ENCODE data around the gene PLIN1. TPM values are rescaled to one million over a fixed set of nuclear protein-coding genes. Genes with fewer than 3 reads are reported as not detected.
"Not testable (repeated sequence)": the region's sequence is repeated elsewhere in the genome, so short reads cannot be mapped to it uniquely, and the experiment has no call there.

Gene PLIN1, protein sequence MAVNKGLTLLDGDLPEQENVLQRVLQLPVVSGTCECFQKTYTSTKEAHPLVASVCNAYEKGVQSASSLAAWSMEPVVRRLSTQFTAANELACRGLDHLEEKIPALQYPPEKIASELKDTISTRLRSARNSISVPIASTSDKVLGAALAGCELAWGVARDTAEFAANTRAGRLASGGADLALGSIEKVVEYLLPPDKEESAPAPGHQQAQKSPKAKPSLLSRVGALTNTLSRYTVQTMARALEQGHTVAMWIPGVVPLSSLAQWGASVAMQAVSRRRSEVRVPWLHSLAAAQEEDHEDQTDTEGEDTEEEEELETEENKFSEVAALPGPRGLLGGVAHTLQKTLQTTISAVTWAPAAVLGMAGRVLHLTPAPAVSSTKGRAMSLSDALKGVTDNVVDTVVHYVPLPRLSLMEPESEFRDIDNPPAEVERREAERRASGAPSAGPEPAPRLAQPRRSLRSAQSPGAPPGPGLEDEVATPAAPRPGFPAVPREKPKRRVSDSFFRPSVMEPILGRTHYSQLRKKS
- total RNA-seq, result 0.15 TPM in 1 of 2 replicates, not detected in the other

DNA sequence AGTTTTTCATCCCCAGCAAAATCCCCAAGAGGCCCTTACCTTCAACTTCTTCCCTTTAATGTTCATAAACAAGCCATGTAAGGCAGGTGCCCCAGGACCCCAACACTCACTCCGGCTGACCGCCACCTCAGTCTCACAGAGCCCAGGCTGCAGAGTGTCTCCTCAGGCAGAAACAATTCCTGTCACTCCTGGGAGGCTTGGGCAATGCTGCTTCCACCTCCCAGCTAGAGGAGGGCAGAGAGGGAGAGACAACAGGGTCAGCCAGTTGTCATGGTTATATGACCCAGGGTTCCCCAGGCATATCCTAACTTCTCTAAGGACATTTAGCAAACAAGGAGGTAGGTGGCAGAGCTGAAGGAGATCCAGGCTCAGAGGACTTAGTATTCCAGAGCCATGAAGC lies at the start of gene PLIN1:
PLIN1 (minus strand) TSS at position 156 of the 400 bp plus-strand sequence. CDS start 1,878 bp downstream, outside the sequence.
- DNase-seq (ENCODE audit: low read depth), result no peak

DNA sequence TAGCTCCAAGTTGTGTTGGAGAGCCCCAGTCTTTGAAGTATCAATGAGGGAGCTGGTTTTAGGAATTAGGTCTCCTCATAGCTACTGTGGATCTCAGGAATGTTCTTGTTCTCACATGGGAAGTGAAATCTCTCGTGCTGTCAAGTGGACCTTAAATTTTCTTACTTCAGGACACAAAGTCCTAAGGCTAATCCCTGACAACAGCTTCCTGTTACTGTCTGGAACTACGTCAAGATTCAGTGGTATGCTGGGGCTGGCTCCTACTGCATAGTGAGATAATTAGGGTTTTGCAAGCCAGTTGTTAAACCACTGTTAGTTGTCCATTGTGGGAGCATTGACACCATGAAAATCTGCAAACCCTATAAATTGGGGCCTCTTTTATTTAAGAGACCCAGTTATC lies 49.1 kb upstream of the PLIN1 start:
- DNase-seq (ENCODE audit: low read depth), result peak; percentile 35

DNA sequence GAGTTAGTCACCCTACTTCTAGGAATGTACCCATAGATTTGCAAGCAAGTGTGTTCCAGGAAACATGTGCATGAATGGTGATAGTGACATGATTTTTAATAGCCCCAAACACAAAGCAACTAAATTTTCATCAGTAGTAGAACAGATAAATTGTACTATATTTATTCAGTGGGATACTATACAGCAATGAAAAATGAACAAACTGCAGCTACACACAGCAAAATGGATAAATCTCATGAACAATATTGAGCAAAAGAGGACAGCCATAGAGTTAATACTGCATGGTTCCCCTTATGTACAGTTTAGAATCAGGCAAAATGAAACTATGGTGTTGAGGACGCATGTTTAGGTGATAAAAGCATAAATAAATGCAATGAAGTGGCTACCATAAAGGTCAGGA lies 45.9 kb upstream of the PLIN1 start:
- no peak for DNase-seq (ENCODE audit: low read depth)

DNA sequence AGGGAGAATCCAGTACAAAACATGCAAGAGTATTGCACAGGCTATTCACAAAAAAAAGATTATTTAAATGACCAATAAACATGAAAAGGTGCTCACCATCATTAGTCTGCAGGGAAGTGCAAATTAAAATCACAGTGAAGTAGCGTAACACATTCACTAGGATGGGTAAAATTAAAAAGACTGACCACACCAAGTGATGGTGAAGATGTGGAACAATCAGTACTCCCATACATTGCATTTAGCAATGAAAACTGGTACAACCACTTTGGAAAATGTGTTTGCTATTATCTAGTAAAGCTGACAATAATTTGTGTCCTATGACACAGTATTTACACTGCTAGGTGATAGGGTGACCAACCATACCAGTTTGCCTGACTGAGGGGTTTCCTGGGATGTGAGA lies 45.5 kb upstream of the PLIN1 start:
- no peak for DNase-seq (ENCODE audit: low read depth)

DNA sequence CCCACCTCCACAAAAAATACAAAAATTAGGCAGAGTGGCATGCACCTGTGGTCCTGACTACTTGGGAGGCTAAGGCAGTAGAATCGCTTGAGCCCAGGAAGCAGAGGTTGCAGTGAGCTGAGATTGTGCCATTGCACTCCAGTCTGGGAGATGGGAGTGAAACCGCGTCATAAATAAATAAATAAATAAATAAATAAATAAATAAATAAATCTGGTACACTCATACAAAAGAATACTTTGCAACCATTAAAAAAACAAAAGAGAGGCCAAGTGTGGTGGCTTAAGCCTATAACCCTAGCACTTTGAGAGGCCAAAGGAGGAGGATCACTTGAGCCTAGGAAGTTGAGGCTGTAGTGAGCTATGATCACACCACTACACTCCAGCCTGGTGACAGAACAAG lies 43.9 kb upstream of the PLIN1 start:
- DNase-seq (ENCODE audit: low read depth), result no peak

DNA sequence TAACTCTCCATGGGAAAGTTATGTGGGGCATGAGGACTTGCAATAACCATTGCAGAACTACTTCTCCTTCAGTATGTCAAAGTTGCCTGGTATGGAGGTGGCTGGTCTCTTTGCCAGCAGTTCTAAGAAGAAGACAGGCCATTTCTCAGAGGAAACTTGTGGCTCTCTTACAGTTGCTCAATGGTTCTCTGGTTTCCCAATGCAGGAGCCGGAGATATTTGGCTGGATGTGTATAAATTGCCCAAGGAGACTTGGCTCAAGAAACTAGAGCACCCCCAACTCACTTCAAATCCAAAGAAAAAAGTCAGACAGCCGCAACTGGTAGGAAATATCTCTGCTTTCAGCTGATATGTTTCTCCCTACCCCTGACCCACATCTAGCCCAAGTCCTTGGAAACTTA lies 35.6 kb upstream of the PLIN1 start:
- DNase-seq (ENCODE audit: low read depth), result no peak

DNA sequence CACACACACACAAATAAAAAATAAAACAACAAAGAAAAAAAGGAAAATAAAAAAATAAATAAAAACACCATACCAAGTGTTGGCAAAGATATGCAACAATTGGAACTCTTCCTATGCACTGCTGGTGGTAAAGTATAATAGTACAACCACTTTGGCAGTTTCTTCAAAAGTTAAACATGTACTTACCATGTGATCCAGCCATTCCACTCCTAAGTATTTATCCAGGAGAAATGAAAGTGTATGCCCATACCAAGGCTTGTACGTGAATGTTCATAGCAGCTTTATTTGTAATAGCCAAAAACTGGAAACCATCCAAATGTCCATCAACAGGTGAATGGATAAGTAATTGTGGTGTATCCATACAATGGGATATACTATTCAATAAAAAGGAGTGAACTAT lies 28.4 kb upstream of the PLIN1 start:
- DNase-seq (ENCODE audit: low read depth), result no peak

DNA sequence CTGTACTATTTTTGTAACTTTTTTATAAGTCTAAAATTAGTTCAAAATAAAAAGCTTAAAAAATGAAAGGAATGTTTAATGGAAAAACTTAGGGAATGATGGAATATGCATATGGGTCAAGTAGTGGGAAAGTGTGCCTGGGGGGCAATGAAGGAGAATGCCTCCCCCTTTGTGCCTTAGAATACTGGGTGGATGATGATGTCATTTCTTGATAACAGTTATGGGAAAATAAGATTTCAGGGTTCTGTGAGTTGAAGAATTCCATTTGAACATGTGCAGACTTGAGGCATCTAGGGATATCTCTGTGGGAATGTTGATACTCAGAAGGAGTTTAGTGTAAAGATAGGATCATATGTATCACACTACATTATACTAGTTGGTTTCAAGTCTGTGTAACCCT lies 25.2 kb upstream of the PLIN1 start:
- DNase-seq (ENCODE audit: low read depth), result no peak

DNA sequence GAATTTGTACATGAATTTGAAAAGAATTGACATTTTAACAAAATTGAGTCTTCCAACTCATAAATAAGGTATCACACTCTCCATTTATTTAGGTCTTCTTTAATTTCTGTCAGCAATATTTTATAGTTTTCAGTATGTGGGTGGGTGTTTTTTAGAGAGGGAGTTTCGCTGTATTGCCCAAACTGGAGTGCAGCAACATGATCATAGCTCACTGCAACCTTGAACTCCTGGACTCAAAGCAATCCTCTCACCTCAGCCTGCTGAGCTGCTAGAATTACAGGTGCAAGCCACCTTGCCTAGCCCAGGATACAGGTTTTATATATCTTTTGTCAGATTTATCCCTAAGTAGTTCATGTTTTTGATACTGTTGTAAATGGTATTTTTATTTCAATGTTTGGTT lies 16.0 kb upstream of the PLIN1 start:
- no peak for DNase-seq (ENCODE audit: low read depth)

DNA sequence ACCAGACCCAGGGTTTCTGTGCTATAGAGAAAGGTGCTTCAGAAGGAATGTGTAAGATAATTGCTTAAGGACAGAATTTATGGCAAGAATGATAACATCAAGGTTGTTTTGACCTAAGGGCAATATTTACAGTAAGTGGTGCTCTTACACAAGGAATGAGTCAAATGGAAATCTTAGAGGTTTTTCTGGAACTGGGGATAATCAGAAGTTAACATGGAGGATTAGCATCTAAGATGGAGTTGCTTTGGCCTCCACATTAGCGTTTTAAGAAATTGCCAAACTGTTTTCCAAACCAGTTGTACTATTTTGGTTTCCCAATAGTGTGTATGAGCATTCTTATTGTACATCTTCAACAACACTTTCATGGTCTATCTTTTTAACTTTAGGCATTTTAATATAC lies 14.5 kb upstream of the PLIN1 start:
- no peak for DNase-seq (ENCODE audit: low read depth)

DNA sequence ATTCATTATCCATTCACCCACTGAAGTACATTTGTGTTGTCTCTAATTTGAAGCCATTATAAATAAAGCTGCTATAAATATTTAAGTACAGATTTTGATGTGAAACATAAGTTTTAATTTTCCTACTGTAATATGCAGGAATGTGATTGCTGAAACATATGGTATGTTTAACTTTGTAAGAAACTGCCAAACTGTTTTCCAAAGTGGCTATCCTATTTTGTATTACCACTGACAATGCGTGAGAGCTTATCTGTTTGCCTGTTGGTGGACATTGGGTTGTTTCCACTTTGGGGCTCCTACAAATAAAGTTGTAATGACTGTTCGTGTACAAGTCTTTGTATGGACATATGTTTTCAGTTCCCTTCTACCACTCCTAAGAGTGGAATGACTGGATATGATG lies 13.9 kb upstream of the PLIN1 start:
- no peak for DNase-seq (ENCODE audit: low read depth)

DNA sequence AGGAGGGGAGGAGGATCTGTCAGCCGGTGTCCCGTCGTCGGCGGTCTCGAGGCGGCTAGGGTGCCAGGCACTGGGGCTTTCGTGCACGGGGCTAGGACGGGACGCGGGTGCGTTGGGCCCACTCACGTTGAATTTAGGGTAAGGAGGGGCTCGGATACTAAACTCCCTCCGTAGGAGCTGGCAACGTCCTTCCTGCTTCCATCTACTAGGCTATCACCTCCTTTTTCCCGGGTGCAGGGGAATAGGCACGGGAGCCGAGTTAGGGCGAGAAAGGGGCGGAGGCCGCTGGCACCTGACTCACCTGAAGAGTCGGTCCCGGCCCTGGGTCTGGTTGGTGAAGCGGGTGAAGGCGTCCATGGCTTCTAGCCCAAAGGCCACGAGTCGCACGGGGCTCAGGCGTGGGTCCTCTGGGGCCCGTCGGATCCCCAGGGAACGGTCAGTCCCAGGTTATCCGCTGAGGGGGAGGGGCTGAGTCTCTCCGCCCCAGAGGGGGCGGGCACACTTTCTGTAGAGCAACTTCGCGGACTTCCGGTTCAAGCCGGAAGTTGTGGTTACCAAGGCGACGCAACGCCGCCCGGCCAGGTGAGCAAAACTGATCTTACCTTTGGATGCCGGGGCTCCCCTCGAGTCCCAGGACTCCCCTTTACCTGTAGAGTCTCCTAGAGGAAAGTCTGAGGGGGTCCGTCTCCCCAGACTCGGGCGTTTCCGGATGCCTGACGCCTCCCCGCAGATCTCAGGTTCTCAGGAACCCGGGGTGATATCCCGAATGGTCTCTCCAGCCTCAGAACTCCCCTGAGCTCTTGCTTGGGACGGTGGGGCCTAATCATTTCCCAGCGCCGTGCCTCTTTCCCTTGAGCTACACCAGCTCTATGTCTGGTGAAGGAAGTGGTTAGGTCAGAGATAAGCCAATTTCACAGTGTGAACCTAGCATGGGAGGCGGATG lies 11.4 kb upstream of the PLIN1 start, which contains the start of the genes PEX11A and WDR93:
PEX11A (minus strand) TSS at position 479 of the 943 bp plus-strand sequence; CDS start at position 357, 122 bp downstream.
WDR93 (plus strand) TSS at position 536 of the 943 bp plus-strand sequence. CDS start 10,936 bp downstream, outside the sequence.
- DNase-seq (ENCODE audit: low read depth), result peak; percentile 71

DNA sequence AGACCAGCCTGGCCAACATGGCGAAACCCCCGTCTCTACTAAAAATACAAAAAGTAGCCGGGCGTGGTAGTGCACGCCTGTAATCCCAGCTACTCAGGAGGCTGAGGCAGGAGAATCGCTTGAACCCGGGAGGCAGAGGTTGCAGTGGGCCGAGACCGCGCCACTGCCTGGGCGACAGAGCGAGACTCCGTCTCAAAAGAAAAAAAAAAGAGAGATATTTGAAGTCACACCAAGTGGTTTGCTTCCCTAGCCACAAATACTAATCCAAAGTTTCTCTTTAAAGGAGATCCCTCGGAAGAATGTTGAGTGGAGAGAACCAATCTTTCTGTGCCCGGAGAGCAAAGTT lies 10.7 kb upstream of the PLIN1 start:
- not testable (repeated sequence) for DNase-seq (ENCODE audit: low read depth)

DNA sequence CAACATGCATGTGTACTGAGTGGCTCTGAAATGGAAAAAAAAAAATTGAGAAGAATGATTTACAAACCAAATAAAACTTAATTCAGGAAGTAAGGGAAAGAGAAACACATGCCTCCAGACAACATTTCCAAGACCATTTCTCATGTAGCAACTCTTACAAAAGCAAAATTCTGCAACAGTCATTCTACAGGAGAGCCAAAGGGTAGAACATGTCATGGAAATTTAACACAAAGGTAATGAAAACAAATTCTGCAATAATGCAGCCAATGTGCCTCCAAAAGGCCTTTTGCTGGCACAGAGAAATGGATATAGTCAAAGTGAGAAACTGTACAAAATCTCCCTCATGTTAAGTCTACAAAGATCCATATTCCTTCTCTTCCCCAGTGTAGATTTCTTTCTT lies 7.4 kb upstream of the PLIN1 start:
- no peak for DNase-seq (ENCODE audit: low read depth)

DNA sequence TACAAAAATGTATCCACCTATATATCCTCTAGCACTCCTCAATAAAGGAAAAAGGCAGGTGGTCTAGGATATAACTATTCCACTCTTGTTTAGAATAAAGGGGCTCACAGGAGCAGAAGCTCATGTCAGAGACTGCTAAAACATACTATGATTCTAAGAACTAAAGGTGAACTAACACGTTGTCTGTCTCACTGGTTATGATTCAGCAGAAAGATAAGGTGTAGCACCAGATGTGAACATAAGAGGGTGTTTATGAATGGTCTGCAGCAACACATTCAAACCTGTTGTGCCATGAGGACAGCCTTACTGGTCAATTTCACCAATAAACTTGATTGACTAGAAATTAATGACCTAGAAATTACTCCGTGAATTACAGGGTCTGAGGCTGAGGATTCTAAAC lies 6.8 kb upstream of the PLIN1 start:
- no peak for DNase-seq (ENCODE audit: low read depth)

DNA sequence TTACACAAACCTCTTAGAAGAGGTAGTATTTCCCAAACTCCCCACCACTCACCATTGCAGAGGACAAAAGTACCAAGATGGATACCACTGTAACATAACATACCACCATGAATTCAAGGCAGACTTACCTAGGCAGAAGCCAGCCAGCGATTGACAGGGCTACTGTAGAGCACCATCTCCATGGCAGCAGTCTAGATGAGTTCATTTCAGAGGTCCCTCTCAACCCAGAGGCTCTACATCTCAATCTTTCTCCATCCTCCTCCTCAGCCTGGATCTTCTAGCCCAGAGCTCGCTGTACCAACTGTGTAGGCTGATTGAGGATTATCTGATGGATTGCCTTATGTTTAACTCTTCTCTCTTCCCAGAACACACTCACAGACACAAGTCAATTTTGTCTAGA lies 2.0 kb upstream of the PLIN1 start:
- no peak for DNase-seq (ENCODE audit: low read depth)

DNA sequence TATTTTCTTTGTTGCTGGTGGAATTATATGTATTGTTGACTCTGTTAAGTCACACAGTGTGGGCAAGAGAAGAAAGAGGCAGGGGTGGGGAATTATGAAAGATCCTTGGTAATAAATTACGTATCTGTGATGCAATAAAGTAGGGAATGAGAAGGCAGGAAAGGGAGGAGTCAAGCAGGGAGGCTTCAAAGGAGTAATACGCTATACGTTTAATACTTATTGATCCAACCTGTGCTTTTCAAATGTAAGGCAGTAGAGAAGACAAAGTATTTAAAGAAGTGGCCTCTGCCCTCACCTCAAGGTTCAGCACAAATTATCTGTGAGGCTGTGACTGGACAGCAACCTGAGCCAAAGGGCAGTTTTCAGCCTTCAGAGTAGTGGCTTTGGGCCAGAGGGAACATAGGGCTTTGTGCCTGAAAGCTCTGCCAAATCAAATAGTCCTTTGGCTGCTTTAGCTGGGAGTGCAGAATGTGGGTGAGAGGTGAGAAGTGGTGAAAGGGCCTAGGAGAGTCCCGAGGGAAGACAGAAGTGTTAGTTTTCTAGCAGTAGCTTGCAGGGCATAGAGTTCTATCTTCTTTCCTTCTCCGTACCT lies 1.2 kb upstream of the PLIN1 start:
- peak; percentile 75 for DNase-seq (ENCODE audit: low read depth)

DNA sequence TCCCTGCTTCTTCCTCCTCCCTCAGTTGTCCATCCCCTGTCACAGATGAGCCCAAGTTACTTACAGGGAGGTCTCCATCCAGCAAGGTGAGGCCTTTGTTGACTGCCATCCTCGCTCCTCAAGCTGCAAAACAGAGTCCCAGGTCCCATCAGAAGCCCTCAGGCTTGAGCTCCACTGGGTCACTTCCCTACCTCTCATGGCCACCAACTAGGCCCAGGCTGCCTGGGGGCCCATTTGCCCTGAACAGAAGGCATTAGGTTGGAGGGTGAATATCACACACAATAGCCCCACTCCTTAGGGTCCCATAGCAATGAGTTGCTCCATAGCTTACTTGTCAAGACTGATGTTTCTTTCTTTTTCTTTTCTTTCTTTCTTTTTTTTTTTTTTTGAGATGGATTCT lies 1.8 kb downstream of the PLIN1 start:
- DNase-seq (ENCODE audit: low read depth), result no peak

DNA sequence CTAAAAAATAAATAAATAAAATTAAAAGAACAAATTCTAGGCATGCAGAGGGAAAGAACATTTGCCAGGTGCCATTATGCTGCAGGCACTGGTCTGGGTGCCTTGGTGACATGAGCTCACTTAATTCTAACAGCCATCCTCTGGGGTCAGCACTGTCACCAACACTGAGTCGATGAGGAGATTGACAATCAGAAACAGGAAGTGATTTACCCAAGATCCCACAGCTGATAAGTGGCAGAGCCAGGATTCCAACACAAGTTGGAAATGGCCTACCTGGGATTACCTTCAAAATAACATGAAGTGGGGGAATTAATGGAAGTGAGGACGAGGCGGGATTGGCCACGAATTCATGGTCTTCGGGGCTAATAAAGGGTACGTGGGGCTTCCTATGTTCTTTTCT lies 3.6 kb downstream of the PLIN1 start:
- no peak for DNase-seq (ENCODE audit: low read depth)

DNA sequence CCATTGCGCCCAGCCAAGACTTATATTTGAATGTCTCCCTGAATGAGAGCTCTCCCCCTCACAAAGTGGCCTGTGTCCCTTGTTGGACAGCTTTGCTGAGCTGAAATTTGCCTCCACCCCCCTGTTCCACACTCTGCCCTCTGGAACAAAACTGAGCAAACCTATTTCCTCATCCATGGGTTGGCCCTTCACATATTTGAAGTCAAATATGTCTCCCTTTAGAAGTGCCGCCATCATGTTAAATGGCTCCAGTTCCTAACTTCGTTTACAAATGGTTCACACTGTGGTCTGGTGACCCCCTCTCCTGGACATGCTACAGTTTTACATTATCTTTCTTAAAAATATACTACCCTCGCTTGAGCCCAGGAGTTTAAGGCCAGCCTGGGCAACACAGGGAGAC lies 4.6 kb downstream of the PLIN1 start:
- DNase-seq (ENCODE audit: low read depth), result no peak

DNA sequence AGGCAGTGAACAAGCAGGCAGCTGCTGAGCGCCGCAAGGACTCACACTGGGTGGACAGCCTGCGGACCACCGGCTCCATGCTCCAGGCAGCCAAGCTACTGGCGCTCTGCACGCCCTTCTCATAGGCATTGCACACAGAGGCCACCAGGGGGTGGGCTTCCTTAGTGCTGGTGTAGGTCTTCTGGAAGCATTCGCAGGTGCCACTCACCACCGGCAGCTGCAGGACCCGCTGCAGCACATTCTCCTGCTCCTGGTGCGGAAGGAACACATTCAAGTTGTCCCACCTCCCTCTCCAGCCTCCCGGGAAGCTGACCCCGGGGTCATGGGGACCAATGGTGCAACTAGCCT lies 6.0 kb downstream of the PLIN1 start:
- no peak for DNase-seq (ENCODE audit: low read depth)
